ENCODE data around the gene CLEC4A.
"Not testable (repeated sequence)": the region's sequence is repeated elsewhere in the genome, so short reads cannot be mapped to it uniquely, and the experiment has no call there.

The CLEC4A gene

GRCh38 chr12:8123124-8123912, at the start of gene CLEC4A:
Gene CLEC4A (plus strand): TSS chr12:8123617. CDS start chr12:8123879, 262 bp downstream.
- DNase-seq: no peak

- DNase-seq: no peak
These were observed 47.5 kb upstream of the CLEC4A start for GRCh38 chr12:8075935-8076334.

- no peak for DNase-seq
These were observed 47.1 kb upstream of the CLEC4A start for GRCh38 chr12:8076366-8076765.

GRCh38 chr12:8077207-8077606, 46.2 kb upstream of the CLEC4A start:
- no peak for DNase-seq

- no peak for DNase-seq
These were observed 45.0 kb upstream of the CLEC4A start for GRCh38 chr12:8078398-8078797.

- DNase-seq: no peak
These were observed 44.5 kb upstream of the CLEC4A start for GRCh38 chr12:8078916-8079315.

- DNase-seq: no peak
These were observed 43.3 kb upstream of the CLEC4A start for GRCh38 chr12:8080120-8080519.

- DNase-seq: no peak
These were observed 42.0 kb upstream of the CLEC4A start for GRCh38 chr12:8081251-8081920.

- DNase-seq: no peak
These were observed 40.7 kb upstream of the CLEC4A start for GRCh38 chr12:8082808-8083100.

GRCh38 chr12:8084351-8084750, 39.1 kb upstream of the CLEC4A start:
- not testable (repeated sequence) for DNase-seq

- no peak for DNase-seq
These were observed 35.8 kb upstream of the CLEC4A start for GRCh38 chr12:8087666-8088065.

GRCh38 chr12:8088574-8088973, 34.8 kb upstream of the CLEC4A start:
- DNase-seq: no peak

- DNase-seq: not testable (repeated sequence)
These were observed 34.1 kb upstream of the CLEC4A start for GRCh38 chr12:8089277-8089676.

GRCh38 chr12:8089716-8090115, 33.7 kb upstream of the CLEC4A start:
- DNase-seq: no peak

- DNase-seq: no peak
These were observed 30.1 kb upstream of the CLEC4A start for GRCh38 chr12:8093291-8093690.

GRCh38 chr12:8096281-8096915, 27.0 kb upstream of the CLEC4A start:
- DNase-seq: no peak

GRCh38 chr12:8099235-8099634, 24.2 kb upstream of the CLEC4A start:
- no peak for DNase-seq

GRCh38 chr12:8108808-8109398, 14.5 kb upstream of the CLEC4A start:
- DNase-seq: peak; percentile 37

- not testable (repeated sequence) for DNase-seq
These were observed 10.3 kb upstream of the CLEC4A start for GRCh38 chr12:8113117-8113516.

GRCh38 chr12:8120072-8120713, 3.2 kb upstream of the CLEC4A start:
- no peak for DNase-seq

- no peak for DNase-seq
These were observed 3.7 kb downstream of the CLEC4A start for GRCh38 chr12:8127138-8127537.

GRCh38 chr12:8133636-8134397, 10.4 kb downstream of the CLEC4A start:
- not testable (repeated sequence) for DNase-seq
